Measurements from ENCODE around the gene RNF40. TPM values are rescaled to one million over a fixed set of nuclear protein-coding genes. Genes with fewer than 3 reads are reported as not detected.

The RNF40 gene
- total and polyA plus RNA-seq, 2 of the 8 experiments (the other 6 are each of a cell fraction or from before 2014, with no cell fraction given), result 38.5 to 68.7 TPM

DNA sequence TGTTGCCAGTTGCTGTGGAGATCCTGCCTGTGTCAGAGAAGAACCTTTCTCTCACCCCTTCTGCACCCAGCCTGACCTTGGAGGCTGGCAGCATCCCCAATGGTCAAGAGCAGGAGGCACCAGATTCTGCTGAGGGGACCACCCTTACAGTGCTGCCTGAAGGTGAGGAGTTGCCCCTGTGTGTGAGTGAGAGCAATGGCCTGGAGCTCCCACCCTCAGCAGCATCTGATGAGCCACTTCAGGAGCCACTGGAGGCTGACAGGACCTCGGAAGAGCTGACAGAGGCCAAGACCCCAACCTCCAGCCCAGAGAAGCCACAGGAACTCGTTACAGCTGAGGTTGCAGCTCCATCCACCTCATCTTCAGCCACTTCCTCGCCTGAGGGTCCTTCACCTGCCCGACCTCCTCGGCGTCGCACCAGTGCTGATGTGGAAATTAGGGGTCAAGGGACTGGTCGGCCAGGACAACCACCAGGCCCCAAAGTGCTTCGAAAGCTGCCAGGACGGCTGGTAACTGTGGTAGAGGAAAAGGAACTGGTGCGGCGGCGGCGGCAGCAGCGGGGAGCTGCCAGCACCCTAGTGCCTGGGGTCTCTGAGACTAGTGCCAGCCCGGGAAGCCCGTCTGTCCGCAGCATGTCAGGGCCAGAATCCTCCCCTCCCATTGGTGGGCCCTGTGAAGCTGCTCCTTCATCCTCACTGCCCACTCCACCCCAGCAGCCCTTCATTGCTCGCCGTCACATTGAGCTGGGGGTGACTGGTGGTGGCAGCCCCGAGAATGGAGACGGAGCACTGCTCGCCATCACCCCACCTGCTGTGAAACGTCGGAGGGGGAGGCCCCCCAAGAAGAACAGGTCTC lies 24.1 kb upstream of the RNF40 start:
- H3K56ac ChIP-seq (replicated peaks; ENCODE audit: insufficient read length, low read depth, low read length), result no peak overlapping the region
- H4K5ac ChIP-seq (ENCODE audit: insufficient read length, low read depth, low read length), result no peak overlapping the region
- no peak overlapping the region for H3K14ac ChIP-seq (ENCODE audit: insufficient read length)
- H4K8ac ChIP-seq (ENCODE audit: extremely low read depth, insufficient read depth, low read length), result no peak overlapping the region
- no peak overlapping the region for H3K4me3 ChIP-seq (ENCODE audit: extremely low read depth in 1 of 4, insufficient read depth in 2 of 4, low read depth in 3 of 4, low read length in 4 of 4)
- no peak overlapping the region for H2AK5ac ChIP-seq (ENCODE audit: low read depth, low read length)
- no peak overlapping the region for H2AFZ ChIP-seq (ENCODE audit: low read length)
- no peaks in the 10 kb centered on the region; the same call in 1 of the 2 replicates for H3K23me2 ChIP-seq (ENCODE audit: low read depth, low read length)
- H3K9me3 ChIP-seq (ENCODE audit: insufficient read depth in 2 of 2, low read depth in 1 of 2, low read length in 1 of 2), result no peaks in the 10 kb centered on the region
- H2BK15ac ChIP-seq (ENCODE audit: low read length), result no peak overlapping the region
- no peak overlapping the region for H2BK5ac ChIP-seq (ENCODE audit: low read depth, low read length)
- no peak overlapping the region for H3K27ac ChIP-seq (ENCODE audit: low read depth, low read length)
- no peak overlapping the region for H3K4me2 ChIP-seq (ENCODE audit: insufficient read depth in 1 of 2, low read depth in 2 of 2, low read length in 2 of 2)
- H3K36me3 ChIP-seq (ENCODE audit: control insufficient read depth in 2 of 4, insufficient read depth in 4 of 4, low read length in 3 of 4), result peaks cover 16 to 54% (median 44%) of the 10 kb centered on the region in 4 experiments
- H2BK120ac ChIP-seq (replicated peaks; ENCODE audit: low read depth, low read length), result no peak overlapping the region
- no peak overlapping the region for H3K4ac ChIP-seq (replicated peaks; ENCODE audit: insufficient read length, low read depth, low read length)
- TF ChIP-seq EGR1 (IDR thresholded peaks at IDR 0.05; ENCODE audit: borderline replicate concordance, low read depth, low read length), result no peak
- TF ChIP-seq KDM4A (IDR thresholded peaks at IDR 0.05; ENCODE audit: low read depth, low read length, severe bottlenecking), result no peak
- TF ChIP-seq YY1 (IDR thresholded peaks at IDR 0.05; ENCODE audit: low read depth, low read length), result no peak
- TF ChIP-seq POLR2AphosphoS5 (IDR thresholded peaks at IDR 0.05; ENCODE audit: low read depth, low read length), result no peak
- no peak for TF ChIP-seq TEAD4 (IDR thresholded peaks at IDR 0.05; ENCODE audit: low read depth, low read length)
- TF ChIP-seq CHD1 (IDR thresholded peaks at IDR 0.05; ENCODE audit: low read depth, low read length), result no peak
- H4K20me1 ChIP-seq (replicated peaks in 1 of 2; ENCODE audit: control insufficient read depth in 1 of 2, insufficient read depth in 2 of 2, low read length in 2 of 2), result peaks cover 2 to 11% of the 10 kb centered on the region in 2 experiments
- H3K23ac ChIP-seq (ENCODE audit: insufficient read length), result no peak overlapping the region
- no peak overlapping the region for H3K18ac ChIP-seq (ENCODE audit: extremely low read depth, low read length)
- H3K9ac ChIP-seq (replicated peaks in 1 of 4; ENCODE audit: extremely low read depth in 1 of 4, low read depth in 3 of 4, low read length in 3 of 4), result no peak overlapping the region
- DNase-seq (ENCODE audit: low read depth in 1 of 2, low spot score in 2 of 2), result no peak
- ChIA-PET POLR2A (ENCODE audit: partially characterized antibody) (interaction anchor here (0.9 to 4.1 kb wide), 9 partner anchors 10 to 44 kb away, joined by 3 to 31 read pairs (median 5); partner anchors contain the start of gene PHKG2), CTCF (ENCODE audit: partially characterized antibody) (interaction anchor here (0.6 to 2.1 kb wide), 2 partner anchors 15 to 135 kb away, joined by 3 to 8 read pairs; no protein-coding TSS in a partner anchor)
- no peaks in the 10 kb centered on the region for H3K79me1 ChIP-seq (ENCODE audit: low read depth, low read length)
- H3K4me1 ChIP-seq (replicated peaks in 1 of 4; ENCODE audit: control insufficient read depth in 3 of 4, insufficient read depth in 4 of 4, low read length in 3 of 4), result peaks cover 0 to 7% (median 2%) of the 10 kb centered on the region in 4 experiments; a peak in 5 of 7 replicates
- 93% methylated on average over 24 of the region's 25 CpGs; no CpG with 5 or more reads in 1 of the 2 experiments for WGBS, 2 experiments (ENCODE audit: extremely low coverage in 1 of 2, insufficient coverage in 1 of 2, insufficient read length in 1 of 2, insufficient replicate concordance in 2 of 2, low coverage in 1 of 2, low lambda C conversion rate in 2 of 2, missing lambda C conversion rate in 1 of 2)
- H2BK12ac ChIP-seq (ENCODE audit: low read depth, low read length), result no peak overlapping the region
- H4K91ac ChIP-seq (replicated peaks; ENCODE audit: insufficient read length, low read length), result no peak overlapping the region
- H2BK20ac ChIP-seq (ENCODE audit: low read length), result no peak overlapping the region
- H3K79me2 ChIP-seq (ENCODE audit: control insufficient read depth in 1 of 2, insufficient read depth in 2 of 2, low read length in 2 of 2), result no peaks in the 10 kb centered on the region
- no peaks in the 10 kb centered on the region; a peak in 1 of 7 replicates for H3K27me3 ChIP-seq (replicated peaks in 1 of 4; ENCODE audit: control insufficient read depth in 3 of 4, extremely low read depth in 1 of 4, insufficient read depth in 3 of 4, low read length in 3 of 4)
- no peak for FAIRE-seq

Data from H1 (cell line).